Endothelial cell of umbilical vein (primary cell): ENCODE data around the gene TAPBPL. TPM values are rescaled to one million over a fixed set of nuclear protein-coding genes. Genes with fewer than 3 reads are reported as not detected.

ENCODE experiments used
- BruUV-seq: library from RNA; stranded (reverse); fragments of 400-500 nt; replicated peaks from 2 replicates; lab custom pipeline; 2021; lab: Mats Ljungman, UMichigan
- CTCF ChIA-PET: fragments of 300-600, 350-600 bp; sonication (Branson Sonifier 250); formaldehyde crosslinking; loops from one replicate; lab custom pipeline; 2021; ENCODE audit warnings: antibody characterized with exemption, inconsistent platforms; lab: Charles Lee
- POLR2A ChIA-PET: fragments of 300-600, 350-600 bp; sonication (Branson Sonifier 250); formaldehyde crosslinking; loops from one replicate; lab custom pipeline; 2021; ENCODE audit warnings: antibody characterized with exemption, inconsistent platforms; lab: Charles Lee
- DNase-seq: peaks from one replicate; pipeline ENCODE4 v3.0.0-alpha.2; 2011; ENCODE audit warnings: low read depth, low spot score
- FAIRE-seq: peaks from 2 replicates; lab custom pipeline; 2011; peaks lifted over from hg19 to GRCh38; lab: Jason Lieb, UNC
- H2AFZ ChIP-seq: 2 replicates; pipeline ENCODE4 v1.6.0; 2012; ENCODE audit warnings: low read depth, low read length, control low read depth, inconsistent platforms
- H3K27ac ChIP-seq: 2 replicates; pipeline ENCODE4 v1.5.1; 2011; ENCODE audit warnings: low read depth, mild to moderate bottlenecking, control low read depth, low read length, moderate library complexity; ENCODE audit not compliant: insufficient read depth
- H3K27me3 ChIP-seq, 2 experiments: 2 replicates each; pipeline versions ENCODE4 v1.6.0 to v1.6.1; 2011; ENCODE audit warnings: low read length in 2 of 2, mixed read lengths in 1 of 2; ENCODE audit not compliant: control insufficient read depth in 2 of 2, insufficient read depth in 2 of 2
- H3K36me3 ChIP-seq, 2 experiments: 2 replicates in 1 of 2; 3 replicates in 1 of 2; pipeline ENCODE4 v1.5.1; 2011; ENCODE audit warnings: low read length in 2 of 2, mild to moderate bottlenecking in 1 of 2, moderate library complexity in 1 of 2; ENCODE audit not compliant: control insufficient read depth in 2 of 2, insufficient read depth in 2 of 2; ENCODE audit errors: extremely low read depth in 1 of 2
- H3K4me1 ChIP-seq: 3 replicates; pipeline ENCODE4 v1.5.1; 2011; ENCODE audit warnings: mild to moderate bottlenecking, low read length; ENCODE audit not compliant: control insufficient read depth, insufficient read depth; ENCODE audit errors: extremely low read depth
- H3K4me2 ChIP-seq: 2 replicates; pipeline ENCODE4 v1.6.1; 2011; ENCODE audit warnings: low read length, control low read depth, mixed read lengths; ENCODE audit not compliant: insufficient read depth
- H3K4me3 ChIP-seq, 3 experiments: fragments of 200-600 bp in 1 of 3; sonication (generic), shearing (Covaris generic) in 1 of 3; replicated peaks in 1 of 3; 2 replicates each; pipeline ENCODE4 v1.5.1; 2011 to 2016; ENCODE audit warnings: control low read depth in 3 of 3, low read length in 3 of 3, mild to moderate bottlenecking in 2 of 3, inconsistent platforms in 1 of 3, low read depth in 1 of 3, moderate library complexity in 1 of 3; ENCODE audit not compliant: insufficient read depth in 1 of 3
- H3K79me2 ChIP-seq: 2 replicates; pipeline ENCODE4 v1.6.0; 2012; ENCODE audit warnings: low read length, inconsistent platforms; ENCODE audit not compliant: control insufficient read depth, insufficient read depth
- H3K9ac ChIP-seq: replicated peaks from 2 replicates; pipeline ENCODE3; 2011; ENCODE audit warnings: low read length, control low read depth; ENCODE audit not compliant: insufficient read depth; ENCODE audit errors: extremely low read depth
- H3K9me1 ChIP-seq: replicated peaks from 3 replicates; pipeline ENCODE4 v1.6.0; 2011; ENCODE audit warnings: mild to moderate bottlenecking, low read length; ENCODE audit not compliant: control insufficient read depth, insufficient read depth; ENCODE audit errors: extremely low read depth
- H3K9me3 ChIP-seq: replicated peaks from 2 replicates; pipeline ENCODE4 v1.5.1; 2012; ENCODE audit warnings: low read length, inconsistent platforms; ENCODE audit not compliant: control insufficient read depth, insufficient read depth
- H4K20me1 ChIP-seq: replicated peaks from 2 replicates; pipeline ENCODE3; 2011; ENCODE audit warnings: mild to moderate bottlenecking, low read length; ENCODE audit not compliant: control insufficient read depth, insufficient read depth; ENCODE audit errors: extremely low read depth
- EZH2 ChIP-seq: IDR thresholded peaks from 2 replicates; pipeline ENCODE4 v1.6.1; 2012; ENCODE audit warnings: borderline replicate concordance, low read depth, mild to moderate bottlenecking, moderate library complexity, low read length, inconsistent platforms; ENCODE audit not compliant: severe bottlenecking
- FOS ChIP-seq: IDR thresholded peaks from 2 replicates; pipeline ENCODE4 v1.6.1; 2011; ENCODE audit warnings: mild to moderate bottlenecking, low read length, moderate library complexity, borderline replicate concordance; ENCODE audit not compliant: insufficient read depth
- GATA2 ChIP-seq: IDR thresholded peaks from 2 replicates; pipeline ENCODE4 v1.7.0; 2011; ENCODE audit warnings: low read depth, mild to moderate bottlenecking, moderate library complexity, mixed read lengths, low read length; ENCODE audit not compliant: insufficient read length, insufficient read depth
- JUN ChIP-seq: IDR thresholded peaks from 2 replicates; pipeline ENCODE4 v1.6.1; 2011; ENCODE audit warnings: borderline replicate concordance, low read depth; ENCODE audit not compliant: insufficient read length, insufficient read depth
- MYC ChIP-seq: IDR thresholded peaks from one replicate; pipeline ENCODE4 v1.6.1; 2011; ENCODE audit warnings: mild to moderate bottlenecking, low read depth, low read length
- POLR2A ChIP-seq: IDR thresholded peaks from 2 replicates; pipeline ENCODE4 v1.6.1; 2012; ENCODE audit warnings: low read depth, mild to moderate bottlenecking, control low read depth, low read length
- POLR2AphosphoS5 ChIP-seq: IDR thresholded peaks from 2 replicates; pipeline ENCODE4 v1.6.1; 2012; ENCODE audit warnings: low read depth, mild to moderate bottlenecking, control low read depth, low read length, moderate library complexity; ENCODE audit not compliant: insufficient read depth
- dilution Hi-C: fragments of 300-500 bp; cut with MboI; formaldehyde crosslinking; loops from one replicate; pipeline ENCODE4 v1.15.0; 2019; ENCODE audit warnings: low sequenced_read_pairs; ENCODE audit not compliant: extremely low pct_ligation_motif_present
- intact Hi-C: fragments of 100-400 bp; cut with micrococcal nuclease; formaldehyde crosslinking; loops from one replicate; pipeline ENCODE4 v1.10.0; 2022
- polyA plus RNA-seq, 4 experiments: library from polyadenylated mRNA; depleted of rRNA in 3 of 4; stranded (reverse) in 3 of 4; unstranded in 1 of 4; fragments of >200 nt; gene quantifications; 2 replicates each; pipeline versions ENCODE4 v1.2.1 to v1.2.3, GENCODE V29; 2011 to 2012; ENCODE audit warnings: missing spikeins in 1 of 4
- total RNA-seq: library from RNA; stranded (reverse); gene quantifications from 2 replicates; pipeline ENCODE4 v1.2.3, GENCODE V29; 2021
- TF ChIP-seq, protein P1 (sequence below), 2 donors: IDR thresholded peaks; 1 replicate in 1 of 2; 2 replicates in 1 of 2; pipeline ENCODE4 v1.5.1; 2011; ENCODE audit warnings: low read length in 2 of 2, mild to moderate bottlenecking in 2 of 2, moderate library complexity in 2 of 2, control low read depth in 1 of 2, inconsistent platforms in 1 of 2, low read depth in 1 of 2; ENCODE audit not compliant: insufficient read depth in 1 of 2; ENCODE audit errors: extremely low read depth in 1 of 2
- TF ChIP-seq, protein P2 (sequence below): IDR thresholded peaks from 2 replicates; pipeline ENCODE4 v1.6.1; 2011; ENCODE audit not compliant: insufficient read depth, insufficient read length

TAPBPL gene
- total and polyA plus RNA-seq, 2 donors (not counting 3 experiments of a cell fraction or from before 2014, with no cell fraction given), result 11.7 to 28.6 TPM

DNA sequence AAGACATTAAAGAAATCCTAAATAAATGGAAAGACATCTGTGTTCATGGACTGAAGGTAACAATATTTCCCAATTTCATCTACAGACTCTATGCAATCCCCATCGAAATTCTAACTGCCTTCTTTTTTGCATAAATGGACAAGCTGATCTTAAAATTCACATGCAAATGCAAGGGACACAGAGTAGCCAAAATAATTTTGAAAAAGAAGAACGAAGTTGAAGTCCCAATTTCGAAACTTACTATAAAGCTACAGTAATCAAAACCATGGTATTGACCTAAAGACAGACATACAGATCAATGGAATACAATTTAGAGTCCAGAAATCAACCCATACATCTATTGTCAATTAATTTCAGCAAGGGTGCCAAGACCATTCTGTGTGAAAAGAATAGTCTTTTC lies 23.5 kb upstream of the TAPBPL start:
- CTCF ChIA-PET, result interaction anchor here (1.0 to 7.8 kb wide), 3 partner anchors 37 to 109 kb away, joined by 3 to 147 read pairs (median 3); no protein-coding TSS in a partner anchor
- no peaks in the 10 kb centered on the region for H4K20me1 ChIP-seq
- intact Hi-C loops, result no loop called here
- POLR2A ChIA-PET, result no interaction called here
- no peaks in the 10 kb centered on the region for H3K9me3 ChIP-seq
- no peak overlapping the region for H3K9ac ChIP-seq
- H3K4me2 ChIP-seq, result no peak overlapping the region
- H3K27me3 ChIP-seq, result no peaks in the 10 kb centered on the region
- H2AFZ ChIP-seq, result no peak overlapping the region
- no peak for TF ChIP-seq POLR2A
- TF ChIP-seq, protein P1, sequence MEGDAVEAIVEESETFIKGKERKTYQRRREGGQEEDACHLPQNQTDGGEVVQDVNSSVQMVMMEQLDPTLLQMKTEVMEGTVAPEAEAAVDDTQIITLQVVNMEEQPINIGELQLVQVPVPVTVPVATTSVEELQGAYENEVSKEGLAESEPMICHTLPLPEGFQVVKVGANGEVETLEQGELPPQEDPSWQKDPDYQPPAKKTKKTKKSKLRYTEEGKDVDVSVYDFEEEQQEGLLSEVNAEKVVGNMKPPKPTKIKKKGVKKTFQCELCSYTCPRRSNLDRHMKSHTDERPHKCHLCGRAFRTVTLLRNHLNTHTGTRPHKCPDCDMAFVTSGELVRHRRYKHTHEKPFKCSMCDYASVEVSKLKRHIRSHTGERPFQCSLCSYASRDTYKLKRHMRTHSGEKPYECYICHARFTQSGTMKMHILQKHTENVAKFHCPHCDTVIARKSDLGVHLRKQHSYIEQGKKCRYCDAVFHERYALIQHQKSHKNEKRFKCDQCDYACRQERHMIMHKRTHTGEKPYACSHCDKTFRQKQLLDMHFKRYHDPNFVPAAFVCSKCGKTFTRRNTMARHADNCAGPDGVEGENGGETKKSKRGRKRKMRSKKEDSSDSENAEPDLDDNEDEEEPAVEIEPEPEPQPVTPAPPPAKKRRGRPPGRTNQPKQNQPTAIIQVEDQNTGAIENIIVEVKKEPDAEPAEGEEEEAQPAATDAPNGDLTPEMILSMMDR (IDR thresholded peaks at IDR 0.05; ENCODE audit: extremely low read depth in 1 of 2, insufficient read depth in 1 of 2, low read depth in 1 of 2, low read length in 2 of 2), result no peak
- no peak for TF ChIP-seq POLR2AphosphoS5
- no peak for TF ChIP-seq GATA2
- TF ChIP-seq, protein P2, sequence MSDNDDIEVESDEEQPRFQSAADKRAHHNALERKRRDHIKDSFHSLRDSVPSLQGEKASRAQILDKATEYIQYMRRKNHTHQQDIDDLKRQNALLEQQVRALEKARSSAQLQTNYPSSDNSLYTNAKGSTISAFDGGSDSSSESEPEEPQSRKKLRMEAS, result no peak
- no peak for TF ChIP-seq EZH2
- TF ChIP-seq MYC, result no peak
- no peak for TF ChIP-seq JUN
- TF ChIP-seq FOS, result no peak
- dilution Hi-C loops, result no loop called here
- no peaks in the 10 kb centered on the region for H3K9me1 ChIP-seq
- DNase-seq (no peak), FAIRE-seq (no peak)
- BruUV-seq, result no TSS peak
- H3K4me3 ChIP-seq, result no peak overlapping the region
- no peaks in the 10 kb centered on the region for H3K79me2 ChIP-seq
- H3K36me3 ChIP-seq, result no peaks in the 10 kb centered on the region
- peaks cover 18% of the 10 kb centered on the region for H3K4me1 ChIP-seq
- no peak overlapping the region for H3K27ac ChIP-seq
